Stimulated activated CD8-positive, alpha-beta memory T cell treated with anti-CD3 and anti-CD28 coated beads, Interleukin-2, amount 100 ng/mL, for 1 hour (primary cell): Measurements from ENCODE around the gene UBE2O.

Experiments used
- DNase-seq, 2 donors: peaks; one replicate each; pipeline ENCODE4 v3.0.0-alpha.2; 2020; ENCODE audit warnings: low read depth in 2 of 2

The UBE2O gene

DNA sequence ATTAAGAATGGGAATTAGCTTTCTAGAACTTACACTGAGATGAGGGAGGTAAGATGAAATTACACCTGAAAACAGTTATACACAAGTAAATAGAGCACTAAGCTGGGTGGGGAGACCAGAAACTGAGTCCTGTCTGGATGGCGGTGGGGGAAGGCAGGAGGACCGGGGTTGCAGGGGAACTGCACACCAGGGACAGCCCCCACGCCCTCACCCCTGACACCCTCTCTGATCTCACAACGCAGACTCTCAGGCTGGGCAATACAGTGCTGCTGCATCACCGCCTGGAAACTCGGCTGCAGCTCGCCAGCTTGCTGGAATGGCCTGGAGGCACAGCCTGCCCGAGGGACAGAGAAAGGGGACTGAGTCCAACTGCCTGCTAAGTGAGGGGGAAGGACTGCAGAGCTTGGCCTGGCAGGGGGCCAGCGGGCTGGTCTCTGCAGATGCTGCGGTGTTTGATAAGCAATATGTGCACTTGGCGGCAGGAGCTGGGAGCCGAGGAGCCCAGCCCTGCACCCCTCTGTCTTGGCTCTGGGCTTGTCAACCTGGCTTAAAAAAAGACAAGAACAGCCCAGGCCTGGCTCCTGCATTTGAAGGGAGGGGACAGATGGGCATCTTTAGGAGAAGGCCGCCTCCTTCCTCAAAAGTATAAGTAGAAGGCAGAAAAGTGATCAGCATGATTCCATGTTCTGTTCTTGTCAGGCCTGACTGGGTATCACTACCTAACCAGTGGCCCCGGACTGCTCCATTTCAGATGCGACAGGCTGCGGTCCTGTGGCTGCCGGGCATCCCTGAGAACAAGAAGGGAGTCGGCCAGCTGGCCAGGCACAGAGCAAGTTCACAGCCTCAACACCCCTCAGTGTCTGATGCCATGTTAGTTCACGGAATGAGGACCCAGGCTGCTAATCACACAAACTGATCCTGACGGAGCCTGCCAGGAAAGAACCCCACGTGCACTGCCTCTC is 38.3 kb downstream of the UBE2O start:
- no peak for DNase-seq

DNA sequence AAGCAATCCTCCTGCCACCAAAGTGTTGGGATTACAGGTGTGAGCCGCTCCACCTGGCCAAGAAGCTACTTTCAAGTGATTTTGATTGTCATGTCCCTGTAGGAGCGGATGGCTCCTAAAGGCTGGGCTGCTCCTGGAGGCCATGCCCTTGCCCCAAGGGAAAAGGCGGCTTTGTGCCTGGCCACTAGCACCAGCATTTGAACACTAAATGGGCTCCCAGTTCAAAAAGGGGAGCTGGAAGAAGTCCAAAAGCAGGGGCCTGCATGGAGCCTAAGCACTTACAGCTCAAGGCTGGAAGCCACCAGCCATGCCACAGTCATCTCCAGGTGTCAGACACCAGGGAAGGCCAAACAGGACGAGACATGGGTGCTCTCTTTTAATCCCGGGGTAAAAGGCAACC is 41.7 kb downstream of the UBE2O start:
- no peak for DNase-seq

DNA sequence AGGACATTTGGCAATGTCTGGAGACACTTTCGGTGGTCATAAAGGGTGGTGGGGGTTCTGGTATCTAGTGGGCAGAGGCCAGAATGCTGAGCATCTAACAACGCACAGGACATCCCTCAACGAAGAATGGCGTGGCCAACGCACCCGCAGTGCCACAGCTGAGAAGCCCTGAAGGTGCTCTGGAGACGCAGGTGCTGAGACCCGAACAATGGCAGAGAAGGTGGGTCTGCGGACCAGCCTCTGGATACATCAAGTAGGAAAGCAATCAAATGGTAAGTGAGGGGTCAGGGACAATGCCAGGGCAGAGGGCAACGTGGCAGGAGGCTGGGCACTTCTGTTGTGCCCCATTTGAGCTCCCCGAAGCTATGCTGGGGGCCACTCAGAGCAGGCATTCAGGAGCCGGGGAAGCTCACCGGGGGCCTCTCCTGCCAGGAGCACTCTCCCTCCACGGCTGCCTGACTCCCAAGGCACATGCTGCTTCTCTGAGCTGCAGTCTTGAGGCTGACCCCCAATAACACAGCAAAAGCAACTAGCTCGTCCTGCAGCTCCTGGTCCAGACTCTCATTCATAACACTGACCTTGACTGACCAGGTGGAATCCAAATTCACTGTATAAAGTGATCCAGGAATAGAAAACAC is 42.5 kb downstream of the UBE2O start:
- no peak for DNase-seq

DNA sequence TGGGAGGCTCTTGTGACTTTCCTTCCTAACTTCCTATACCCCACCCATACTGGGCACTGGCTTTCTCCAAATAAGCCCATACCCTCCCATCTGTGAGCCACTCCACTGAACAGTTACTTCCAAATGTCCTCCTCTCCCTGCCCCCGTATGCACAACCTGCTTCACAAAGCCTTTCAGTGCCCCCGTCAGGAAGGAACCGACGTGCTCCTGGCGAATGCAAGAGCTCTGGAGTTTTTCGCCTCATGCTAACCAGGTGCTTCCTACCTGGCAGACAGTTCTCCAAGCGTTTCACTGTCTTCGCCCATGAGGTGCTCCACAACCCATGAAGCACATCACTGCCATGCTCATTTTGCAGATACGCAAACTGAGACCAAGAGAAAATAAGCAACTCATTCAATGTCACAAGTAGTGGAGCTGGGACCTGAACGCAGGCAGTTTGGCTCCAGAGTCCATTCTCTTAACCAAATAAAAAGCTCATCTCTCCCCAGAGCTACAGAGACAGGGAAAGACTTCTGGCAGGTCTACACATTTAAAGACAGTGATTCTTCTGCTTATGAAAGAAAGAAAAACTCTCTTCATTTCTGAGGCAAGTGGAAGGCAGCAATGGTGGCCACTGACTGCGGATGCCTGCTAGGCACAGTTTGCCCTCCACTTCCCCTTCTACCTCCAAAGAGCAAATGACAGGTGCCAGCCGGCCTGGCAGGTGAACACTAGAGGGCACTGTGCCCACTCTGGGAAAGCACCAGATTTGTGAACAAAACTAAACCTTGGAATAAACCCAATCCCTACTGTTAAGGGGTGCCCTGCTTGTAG is 44.7 kb downstream of the UBE2O start:
- DNase-seq: peak; percentile 39 to 54

DNA sequence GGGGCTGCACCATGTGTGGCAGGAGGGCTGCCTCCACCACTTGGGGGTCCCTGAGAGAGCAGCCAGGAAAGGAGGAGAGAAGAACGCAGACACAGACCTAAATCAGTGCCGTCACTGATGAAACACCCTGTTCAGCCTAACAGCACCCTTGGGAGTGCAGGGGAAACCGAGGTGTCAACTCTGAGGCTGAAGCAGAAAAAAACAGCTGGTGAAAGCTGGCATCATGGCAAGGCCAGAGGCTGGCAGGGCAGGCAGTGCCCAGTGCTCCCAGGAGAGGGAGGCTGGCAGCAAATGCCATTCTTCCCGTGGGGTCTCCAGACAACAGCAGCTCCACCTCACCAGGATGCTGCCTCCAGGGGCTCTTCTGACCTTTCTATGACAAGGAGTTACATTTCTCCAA is 45.4 kb downstream of the UBE2O start:
- DNase-seq: no peak

DNA sequence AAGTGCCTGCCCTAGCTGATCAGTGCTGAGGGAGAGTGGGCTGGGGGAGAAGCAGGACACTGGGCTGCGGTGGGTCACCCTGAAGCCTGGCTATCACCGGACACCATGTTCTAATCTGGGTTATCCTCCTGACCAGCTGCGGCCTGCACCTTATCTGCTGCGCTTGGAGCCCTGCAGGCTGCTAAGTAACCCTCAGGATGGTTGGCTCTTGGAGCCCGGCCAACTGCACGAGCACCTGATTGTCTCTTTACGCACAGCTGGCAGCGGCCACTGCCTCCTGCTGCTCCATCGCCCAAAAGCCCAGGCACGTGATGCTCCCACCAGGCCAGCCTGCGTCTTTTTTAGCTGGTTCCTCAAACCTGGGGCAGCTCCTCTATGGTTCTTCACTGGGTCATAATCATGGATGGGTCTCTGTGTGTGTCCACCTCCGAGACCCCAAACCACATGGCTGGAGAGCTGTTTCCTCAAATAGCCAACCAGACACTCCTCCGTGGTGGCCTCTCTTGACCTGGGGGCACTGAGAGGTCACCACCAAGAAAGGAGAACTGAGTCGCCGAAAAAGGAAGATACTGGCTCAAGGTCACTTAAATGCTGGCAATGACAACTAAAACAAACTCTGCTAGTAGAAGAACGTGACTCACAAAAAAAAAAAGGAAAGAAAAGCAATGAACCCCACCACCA is 46.8 kb downstream of the UBE2O start:
- no peak for DNase-seq

DNA sequence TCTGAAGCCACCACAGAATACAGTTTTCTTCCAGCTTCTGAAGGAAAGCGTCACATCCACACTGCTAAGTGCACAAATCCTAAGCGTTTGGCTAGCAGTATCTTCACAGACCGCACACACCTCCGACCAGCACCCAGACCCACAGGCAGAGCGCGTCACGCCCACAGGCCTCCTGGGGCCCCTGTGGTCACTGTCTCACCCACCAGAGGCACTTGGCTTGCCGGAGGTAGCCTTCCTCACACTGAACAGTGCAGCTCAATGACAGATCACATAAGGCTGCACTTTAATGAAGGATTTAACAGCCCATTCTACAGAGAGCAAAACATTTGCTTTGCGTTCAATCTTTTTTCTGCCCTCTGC is 47.4 kb downstream of the UBE2O start:
- DNase-seq: no peak

DNA sequence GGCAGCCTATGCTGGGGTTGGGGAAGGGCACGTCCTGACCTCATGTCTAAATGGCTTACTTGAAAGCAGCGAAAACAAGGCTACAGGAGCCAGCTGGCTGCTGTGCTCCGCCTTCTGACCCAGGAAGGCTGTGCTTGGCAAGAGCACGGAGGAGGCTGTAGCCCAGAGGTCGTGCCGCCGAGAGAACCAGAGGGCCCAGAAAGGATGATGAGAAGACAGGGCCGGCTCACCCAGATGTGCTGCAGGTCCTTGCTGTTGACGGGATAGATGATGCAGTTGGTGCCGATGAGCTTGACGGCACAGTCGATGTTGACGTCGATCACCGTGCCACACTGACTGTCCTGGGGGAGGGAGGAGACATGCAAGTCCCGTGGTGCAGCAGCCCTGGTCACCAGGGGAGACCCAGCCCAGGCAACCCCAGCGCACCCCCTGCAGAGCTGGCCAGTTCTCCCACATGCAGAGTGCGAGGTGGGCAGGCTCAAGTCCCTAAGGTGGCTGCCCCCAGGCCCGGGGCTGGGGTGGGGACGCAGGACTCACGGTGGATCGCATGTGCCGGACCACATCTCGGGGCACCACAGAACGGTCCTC is 47.9 kb downstream of the UBE2O start:
- DNase-seq: no peak

DNA sequence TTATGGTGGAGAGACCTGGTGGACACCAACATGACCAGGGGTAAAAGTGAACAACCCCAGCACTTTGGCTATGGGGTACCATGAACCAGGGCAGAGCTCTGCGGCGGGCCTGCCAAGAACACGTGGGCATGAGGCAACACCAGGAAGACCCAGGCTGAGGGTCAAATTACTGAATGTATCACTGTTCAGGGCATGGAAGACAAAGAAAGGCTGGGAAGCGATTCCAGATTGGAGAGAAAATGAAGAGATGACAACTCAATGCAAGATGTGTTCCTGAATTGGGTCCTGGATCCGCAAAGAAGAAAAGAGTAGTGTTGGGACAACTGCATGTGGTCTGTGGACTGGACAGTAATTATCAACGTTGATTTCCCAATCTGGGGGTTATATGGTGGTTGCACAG is 48.7 kb downstream of the UBE2O start:
- no peak for DNase-seq

DNA sequence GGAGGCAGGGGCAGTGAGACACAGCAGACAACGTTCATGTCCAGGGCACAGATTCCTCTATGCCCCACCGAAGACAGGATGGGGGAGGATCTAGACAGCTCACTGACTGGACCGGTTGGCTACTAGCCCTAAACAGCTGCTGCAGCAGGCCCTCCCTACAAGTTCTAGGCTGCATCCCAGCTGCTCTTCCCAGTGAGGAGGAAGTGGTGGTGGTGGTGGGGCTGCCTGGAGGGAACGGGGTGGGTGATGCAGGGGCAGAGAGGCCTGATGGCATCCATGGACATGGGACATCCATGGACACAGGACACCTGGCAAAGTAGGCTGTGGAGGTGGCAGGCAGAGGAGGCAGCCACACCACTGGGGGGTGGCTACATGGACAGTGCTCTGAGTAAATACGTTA is 50.2 kb downstream of the UBE2O start:
- no peak for DNase-seq

DNA sequence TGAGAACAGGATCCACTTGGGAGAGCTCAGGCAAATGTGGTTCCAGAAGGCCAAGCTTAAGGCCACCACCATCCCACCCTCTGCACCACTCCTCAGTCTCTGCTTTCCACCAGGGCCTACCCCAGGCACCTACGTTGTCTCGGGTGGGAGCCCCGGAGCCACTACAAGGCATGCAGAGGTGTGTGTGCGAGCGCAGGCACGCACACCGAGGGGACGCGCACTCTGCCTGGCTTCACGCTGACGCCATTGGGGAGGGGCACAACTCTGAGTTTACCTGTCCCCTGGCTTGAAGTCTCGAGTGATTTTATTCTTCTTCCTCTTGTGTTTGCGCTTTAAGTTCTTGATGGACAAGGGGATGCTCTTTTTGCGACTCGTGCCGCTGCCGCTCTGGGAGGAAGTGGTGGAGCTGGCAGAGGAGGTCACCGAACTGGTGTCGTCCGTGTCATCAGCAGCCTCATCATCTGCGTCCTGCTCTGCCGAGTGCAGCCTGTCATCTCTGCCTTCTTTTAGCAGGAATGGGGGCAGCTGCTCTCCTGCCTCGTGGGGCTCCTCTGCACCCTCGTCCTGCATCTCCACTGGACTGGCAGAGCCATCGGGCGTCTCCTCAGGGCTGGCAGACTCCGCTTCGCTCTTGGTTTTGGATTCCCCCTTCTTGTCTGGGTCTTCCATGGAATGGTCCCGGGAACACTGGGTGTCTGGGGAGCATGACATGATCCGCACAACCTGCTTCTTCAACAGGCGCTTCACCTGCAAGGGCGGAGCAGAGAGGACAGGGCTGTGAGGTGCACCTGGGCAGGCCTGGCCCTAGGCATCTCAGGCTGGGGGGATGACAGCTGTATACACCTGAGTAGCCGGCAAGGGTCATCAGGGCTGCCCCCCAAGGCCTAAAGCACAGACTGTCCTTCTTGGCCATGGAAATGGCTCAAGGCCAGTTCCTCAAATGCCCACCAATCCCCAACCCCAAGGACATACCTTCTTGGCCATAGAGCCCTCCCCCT is 53.5 kb downstream of the UBE2O start:
- DNase-seq: no peak

DNA sequence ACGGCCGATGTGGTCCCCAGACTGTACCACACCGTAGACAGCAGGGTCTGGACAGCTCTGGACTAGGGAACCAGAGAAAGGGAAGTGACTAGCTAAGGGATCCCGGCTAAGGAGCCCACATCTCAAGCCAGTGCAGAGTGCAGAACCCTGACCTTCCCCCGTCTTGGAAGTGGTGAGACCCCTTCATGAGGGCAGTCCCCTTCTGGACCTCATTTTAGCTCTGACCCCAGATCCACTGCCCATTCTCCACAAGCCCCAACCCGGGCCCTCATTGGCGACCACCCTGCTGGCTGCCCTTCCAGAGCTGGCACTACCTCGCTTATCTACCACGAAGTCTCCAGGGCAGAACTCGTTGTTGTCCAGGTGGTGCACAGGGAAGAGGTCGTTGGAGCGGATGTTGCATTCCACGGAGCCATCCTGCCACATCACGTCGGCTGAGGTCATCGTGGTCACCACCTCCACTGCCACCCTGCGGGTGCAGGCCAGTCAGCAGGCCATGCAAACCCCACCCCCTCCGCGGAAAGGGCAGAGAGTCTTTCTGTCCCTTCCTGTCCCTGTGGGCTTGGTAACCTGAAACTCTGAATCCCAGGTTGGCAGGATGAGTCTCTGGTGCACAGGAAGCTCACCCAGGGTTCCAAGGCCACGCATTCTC is 54.3 kb downstream of the UBE2O start:
- DNase-seq: no peak

DNA sequence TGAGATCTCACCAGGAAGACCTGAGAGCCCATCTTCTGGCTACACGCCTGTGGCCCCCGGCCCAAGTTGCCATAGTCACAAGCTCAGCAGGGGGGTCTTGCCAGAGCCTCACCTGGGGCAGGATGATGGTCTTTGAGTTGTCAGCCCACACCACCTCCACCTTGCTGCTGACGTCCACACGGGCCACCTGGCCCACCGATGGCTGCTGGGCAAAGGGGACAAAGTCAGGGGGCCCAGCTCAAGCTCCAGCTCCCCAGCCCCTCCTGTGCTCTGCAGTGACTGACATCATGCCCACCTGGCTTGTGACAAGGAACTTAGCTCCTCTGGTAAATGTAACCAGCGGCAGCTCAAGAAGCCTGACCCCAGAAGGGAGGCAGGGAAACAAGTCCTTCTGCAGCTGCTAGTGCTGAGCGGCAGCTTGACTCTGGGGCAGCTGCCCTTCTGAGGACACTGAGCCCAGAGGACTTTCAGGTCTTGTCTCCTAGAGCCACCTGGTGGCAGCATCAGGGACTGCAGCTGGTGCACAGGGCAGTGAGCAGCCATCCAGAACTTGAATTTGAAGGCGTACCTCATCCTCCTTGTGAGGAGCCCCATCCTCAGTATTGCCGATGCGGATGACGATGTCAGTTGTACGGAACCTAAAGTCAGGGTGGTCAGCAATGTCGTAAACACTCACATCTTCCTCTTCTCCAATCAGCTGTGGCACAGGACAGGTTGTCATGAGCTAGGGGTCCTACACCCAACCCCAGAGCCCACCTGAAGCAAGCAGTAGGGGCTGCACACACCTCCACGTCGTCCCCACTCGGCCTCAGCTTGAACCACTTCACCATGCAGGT is 55.0 kb downstream of the UBE2O start:
- peak; percentile 74 to 76 for DNase-seq

DNA sequence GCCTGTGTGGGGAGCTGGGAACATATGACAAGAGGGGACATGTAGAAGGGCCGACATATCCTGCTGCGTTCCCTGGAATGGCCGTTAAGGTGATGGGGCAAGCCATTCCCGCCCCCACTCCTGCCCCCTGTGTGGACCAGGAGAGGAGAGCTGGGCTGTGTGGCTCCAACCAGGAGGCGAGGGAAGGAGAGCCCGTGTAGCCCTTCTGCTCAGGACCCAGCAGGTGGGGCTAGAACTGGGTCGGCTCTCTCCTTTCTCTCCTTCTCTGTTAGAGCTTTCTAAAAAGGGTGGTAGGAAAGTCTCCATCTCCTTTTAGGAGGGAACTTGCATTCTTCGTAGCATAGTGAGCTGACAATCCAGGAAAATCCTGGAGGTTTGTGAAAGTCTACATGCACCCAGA is 55.8 kb downstream of the UBE2O start:
- DNase-seq: no peak

DNA sequence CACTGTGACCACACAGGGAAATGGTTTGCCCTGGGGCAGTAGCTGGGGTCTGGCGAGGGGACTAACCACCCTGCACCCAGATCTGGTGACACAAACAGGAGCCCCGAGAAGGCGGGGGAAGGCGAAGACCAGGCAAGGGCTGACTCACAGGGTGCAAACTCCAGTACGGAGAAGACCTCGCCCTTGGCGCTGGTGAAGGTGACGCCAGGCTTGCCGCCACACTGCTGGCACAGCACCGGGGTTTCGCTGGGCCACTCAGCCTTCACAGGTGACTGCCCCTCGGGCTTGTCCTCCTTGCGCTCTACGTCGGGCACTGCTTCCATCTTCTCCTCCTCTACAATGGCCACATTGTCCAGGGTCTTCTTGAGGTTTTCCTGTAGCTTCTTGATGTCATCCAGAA is 57.0 kb downstream of the UBE2O start:
- DNase-seq: no peak

DNA sequence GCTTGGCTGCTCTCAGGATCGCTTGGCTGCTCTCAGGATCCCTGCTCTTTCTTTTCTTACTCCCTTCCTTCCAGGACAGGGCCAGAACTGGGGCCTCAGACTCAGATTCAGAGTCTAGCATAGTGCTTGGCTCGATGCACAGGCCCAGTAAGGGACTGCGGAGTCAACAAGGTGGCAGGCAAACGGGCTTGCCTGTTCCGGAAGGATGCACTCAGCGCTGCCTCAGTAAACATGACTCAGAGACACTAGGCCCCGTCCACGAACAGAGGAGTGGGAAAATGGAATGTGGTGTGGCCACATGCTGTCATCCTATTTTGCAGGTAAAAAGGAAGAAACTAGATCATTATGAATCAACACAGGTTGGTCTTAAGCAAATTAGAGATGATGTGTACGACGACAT is 58.8 kb downstream of the UBE2O start:
- no peak for DNase-seq

DNA sequence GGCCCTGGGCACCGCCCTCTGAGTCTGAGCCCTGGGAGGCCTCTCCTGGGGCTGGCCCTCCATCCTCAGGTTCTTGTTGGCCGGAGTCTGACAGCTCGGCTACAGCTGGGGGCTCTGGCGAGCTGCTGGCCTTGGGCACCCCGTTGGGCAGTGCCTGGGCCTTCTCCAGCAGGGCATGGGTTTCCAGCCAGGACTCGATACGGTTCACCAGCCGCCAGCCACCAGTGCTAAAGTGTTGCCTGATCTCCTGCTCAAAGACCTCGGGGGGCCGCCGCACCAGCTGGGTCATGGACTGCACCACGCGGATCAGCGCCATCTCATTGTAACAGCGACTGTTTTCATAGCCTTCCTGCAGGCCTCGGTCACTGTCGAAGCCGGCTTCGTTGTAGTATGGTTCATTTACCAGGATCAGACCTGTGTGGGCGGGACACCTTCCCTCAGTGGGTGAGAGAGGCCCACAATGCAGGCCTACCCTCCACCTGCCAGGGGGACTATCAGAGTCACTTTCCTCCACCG is 61.7 kb downstream of the UBE2O start:
- no peak for DNase-seq

DNA sequence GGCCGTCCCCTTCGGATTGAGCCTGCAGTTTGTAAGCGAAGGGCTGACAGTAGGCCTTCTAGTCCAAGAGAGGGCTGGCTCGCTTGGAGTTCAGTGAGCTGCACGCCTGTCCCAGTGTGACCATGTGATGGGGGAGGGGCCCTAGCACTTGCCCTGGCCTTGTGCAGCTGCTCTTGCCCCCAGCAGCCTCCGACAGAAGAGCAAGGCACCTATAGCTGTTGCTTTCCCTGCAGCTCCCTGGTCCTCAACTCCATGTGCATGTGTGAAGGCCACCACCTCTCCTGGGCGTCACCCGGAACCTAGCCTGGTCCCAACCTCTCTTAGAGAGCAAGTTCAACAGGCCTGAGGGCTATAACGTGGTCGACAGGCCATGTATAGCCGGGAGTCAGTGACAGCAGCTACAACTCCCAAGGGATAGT is 62.9 kb downstream of the UBE2O start:
- no peak for DNase-seq
